H1 (cell line): ENCODE results near the gene PRKACA.

Source experiments
- ATF2 ChIP-seq: IDR thresholded peaks from 2 replicates; pipeline ENCODE4 v1.6.1; 2012; ENCODE audit warnings: low read length, inconsistent platforms
- CREB1 ChIP-seq: IDR thresholded peaks from 2 replicates; pipeline ENCODE4 v1.6.1; 2012; ENCODE audit warnings: inconsistent platforms
- CTCF ChIP-seq, 3 experiments: IDR thresholded peaks; 1 replicate in 2 of 3; 2 replicates in 1 of 3; pipeline versions ENCODE4 v1.5.1 to v1.6.1; 2011; ENCODE audit warnings: low read length in 3 of 3, mild to moderate bottlenecking in 3 of 3, inconsistent platforms in 2 of 3, low read depth in 1 of 3, moderate library complexity in 1 of 3; ENCODE audit not compliant: insufficient read depth in 1 of 3; ENCODE audit errors: control extremely low read depth in 1 of 3
- JUND ChIP-seq: IDR thresholded peaks from 2 replicates; pipeline ENCODE4 v1.6.1; 2011; ENCODE audit warnings: mild to moderate bottlenecking, improper control_type of control experiment, low read length
- MAFK ChIP-seq: IDR thresholded peaks from 2 replicates; pipeline ENCODE4 v1.6.1; 2012; ENCODE audit warnings: low read depth, mild to moderate bottlenecking, improper control_type of control experiment, low read length
- POLR2A ChIP-seq, 2 experiments: IDR thresholded peaks; 1 replicate in 1 of 2; 2 replicates in 1 of 2; pipeline ENCODE4 v1.6.1; 2011; ENCODE audit warnings: low read depth in 2 of 2, low read length in 2 of 2, mild to moderate bottlenecking in 2 of 2; ENCODE audit errors: control extremely low read depth in 1 of 2
- SP2 ChIP-seq: IDR thresholded peaks from 2 replicates; pipeline ENCODE4 v1.6.1; 2012; ENCODE audit warnings: mild to moderate bottlenecking, low read length, inconsistent platforms
- TF ChIP-seq, protein P1 (sequence below): IDR thresholded peaks from 2 replicates; pipeline ENCODE4 v1.6.1; 2011; ENCODE audit warnings: low read length, improper control_type of control experiment

DNA sequence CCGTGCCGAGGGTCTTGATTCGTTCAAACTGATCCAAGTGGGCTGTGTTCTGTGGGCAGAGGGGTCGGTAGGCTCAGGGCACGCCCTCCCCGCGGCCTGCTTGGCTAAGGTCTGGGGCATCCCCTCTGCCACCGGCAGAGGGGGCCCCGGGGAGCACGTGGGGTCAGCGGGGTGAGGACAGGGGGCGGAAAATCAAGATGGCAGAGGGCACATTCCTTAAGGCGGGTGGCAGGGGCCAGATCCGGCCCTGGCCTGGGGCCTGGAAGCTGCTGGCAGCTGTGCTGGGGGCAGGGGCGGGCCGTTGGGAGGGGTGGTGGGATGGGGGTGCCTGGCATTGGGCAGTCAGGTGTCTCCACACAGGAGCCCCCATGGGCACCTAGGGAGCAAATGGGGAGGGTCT lies 10.7 kb downstream of the PRKACA start:
- TF ChIP-seq, protein P1, sequence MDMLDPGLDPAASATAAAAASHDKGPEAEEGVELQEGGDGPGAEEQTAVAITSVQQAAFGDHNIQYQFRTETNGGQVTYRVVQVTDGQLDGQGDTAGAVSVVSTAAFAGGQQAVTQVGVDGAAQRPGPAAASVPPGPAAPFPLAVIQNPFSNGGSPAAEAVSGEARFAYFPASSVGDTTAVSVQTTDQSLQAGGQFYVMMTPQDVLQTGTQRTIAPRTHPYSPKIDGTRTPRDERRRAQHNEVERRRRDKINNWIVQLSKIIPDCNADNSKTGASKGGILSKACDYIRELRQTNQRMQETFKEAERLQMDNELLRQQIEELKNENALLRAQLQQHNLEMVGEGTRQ = no peak
- TF ChIP-seq POLR2A (IDR thresholded peaks at IDR 0.05; ENCODE audit: control extremely low read depth in 1 of 2, low read depth in 2 of 2, low read length in 2 of 2) (no peak), MAFK (no peak), CREB1 (no peak), SP2 (no peak), CTCF (IDR thresholded peaks at IDR 0.05; ENCODE audit: control extremely low read depth in 1 of 3, insufficient read depth in 1 of 3, low read depth in 1 of 3, low read length in 3 of 3) (peak in 1 of 3 experiments; percentile 4; a peak in 1 of 4 replicates), JUND (no peak), ATF2 (no peak)
